ENCODE results near the gene DNAH17.

- TF ChIP-seq CTCF (IDR thresholded peaks at IDR 0.05) (no peak), EP300 (IDR thresholded peaks at IDR 0.05) (no peak)
Measured at GRCh38 chr17:78524870-78525510, 52.2 kb downstream of the DNAH17 start.
